ENCODE measurements around the gene FARS2. TPM values are rescaled to one million over a fixed set of nuclear protein-coding genes. Genes with fewer than 3 reads are reported as not detected.
A peak's percentile ranks its signal among the peaks of the same experiment; 100 is the strongest.

The FARS2 gene
- total RNA-seq, 2 experiments from 2014 or later = 18.4 to 20.0 TPM

DNA sequence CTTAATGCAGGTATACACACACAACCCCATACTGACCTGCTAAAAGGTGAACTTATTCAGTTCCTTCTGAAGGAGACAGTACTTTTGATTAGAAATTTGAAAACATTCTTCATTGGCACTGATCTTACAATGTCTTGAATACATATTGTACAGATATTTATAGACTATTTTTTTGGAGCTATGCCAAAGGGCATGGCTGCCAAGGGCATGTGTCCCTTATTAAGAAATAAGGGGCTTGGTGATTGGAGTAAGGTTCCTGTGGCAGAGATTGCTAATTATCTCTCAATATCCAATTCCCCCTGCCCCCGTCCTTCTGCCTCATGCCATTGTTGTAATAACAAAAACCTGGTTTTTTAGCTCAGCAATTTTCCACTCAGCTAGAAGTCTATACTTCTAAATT is 355.9 kb downstream of the FARS2 start:
- no peaks in the 10 kb centered on the region for H3K9me3 Mint-ChIP-seq
- no peak overlapping the region for H3K4me3 Mint-ChIP-seq
- no peak for DNase-seq
- H3K36me3 Mint-ChIP-seq = peaks cover 42% of the 10 kb centered on the region
- H3K27ac Mint-ChIP-seq = no peak overlapping the region
- no peaks in the 10 kb centered on the region for H3K27me3 Mint-ChIP-seq
- peaks cover 17% of the 10 kb centered on the region for H3K4me1 Mint-ChIP-seq

DNA sequence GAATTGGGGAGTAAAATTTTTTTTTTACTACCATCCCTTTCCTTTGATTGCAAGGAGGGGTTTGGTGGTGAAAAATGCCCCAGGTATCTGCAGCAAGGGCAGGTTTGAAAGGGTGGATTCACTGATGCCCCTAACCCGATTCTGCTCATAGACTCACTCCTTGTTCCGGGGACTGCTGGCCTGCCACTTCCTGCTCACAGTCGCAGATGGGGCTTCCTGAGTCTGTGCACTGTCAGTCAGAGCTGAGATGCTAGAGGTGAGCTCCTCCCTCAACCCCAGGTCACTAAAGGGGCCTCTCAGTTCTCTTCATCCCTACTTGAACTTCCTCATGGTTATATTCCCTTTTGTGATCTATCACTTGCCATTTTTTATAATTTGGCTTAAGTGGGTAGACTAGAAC is 357.9 kb downstream of the FARS2 start:
- Mint-ChIP-seq H3K27ac (peak overlapping the region; percentile 43), H3K4me3 (peak overlapping the region; percentile 29), H3K4me1 (peaks cover 17% of the 10 kb centered on the region), H3K27me3 (no peaks in the 10 kb centered on the region), H3K9me3 (no peaks in the 10 kb centered on the region), H3K36me3 (peaks cover 37% of the 10 kb centered on the region)
- peak; percentile 38 for DNase-seq

DNA sequence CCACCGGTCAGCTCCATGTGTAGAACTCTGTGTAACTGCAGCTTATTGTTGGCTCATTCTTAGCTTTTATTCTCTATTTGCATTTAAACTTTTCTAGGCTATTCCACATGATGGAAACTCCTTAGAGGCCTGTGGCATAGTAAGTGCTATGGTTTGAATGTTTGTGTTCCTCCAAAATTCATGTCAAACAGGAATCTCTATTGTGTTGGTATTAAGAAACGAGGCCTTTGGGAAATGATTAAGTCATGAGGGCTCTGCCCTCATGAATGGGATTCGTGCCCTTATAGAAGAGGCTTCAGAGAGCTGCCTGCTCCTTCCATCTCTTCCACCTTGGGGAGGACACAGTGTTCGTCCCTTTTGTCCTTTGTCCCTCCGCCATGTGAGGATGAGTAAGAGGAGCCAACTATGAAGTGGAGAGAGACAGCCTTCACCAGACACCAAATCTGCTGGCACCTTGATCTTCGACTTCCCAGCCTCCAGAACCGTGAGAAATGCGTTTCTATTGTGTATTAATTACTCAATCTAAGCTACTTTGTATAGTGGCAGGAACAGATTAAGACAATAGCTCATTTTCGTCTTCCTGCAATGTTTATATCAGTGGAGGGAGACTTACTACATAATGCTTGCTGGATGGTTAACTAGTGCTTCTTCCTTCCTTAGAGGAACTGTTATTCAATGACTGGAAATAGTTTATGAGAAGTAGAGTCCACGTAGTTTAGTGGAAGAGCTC is 361.1 kb downstream of the FARS2 start:
- DNase-seq = no peak
- Mint-ChIP-seq H3K27ac (no peak overlapping the region), H3K4me3 (no peak overlapping the region)

DNA sequence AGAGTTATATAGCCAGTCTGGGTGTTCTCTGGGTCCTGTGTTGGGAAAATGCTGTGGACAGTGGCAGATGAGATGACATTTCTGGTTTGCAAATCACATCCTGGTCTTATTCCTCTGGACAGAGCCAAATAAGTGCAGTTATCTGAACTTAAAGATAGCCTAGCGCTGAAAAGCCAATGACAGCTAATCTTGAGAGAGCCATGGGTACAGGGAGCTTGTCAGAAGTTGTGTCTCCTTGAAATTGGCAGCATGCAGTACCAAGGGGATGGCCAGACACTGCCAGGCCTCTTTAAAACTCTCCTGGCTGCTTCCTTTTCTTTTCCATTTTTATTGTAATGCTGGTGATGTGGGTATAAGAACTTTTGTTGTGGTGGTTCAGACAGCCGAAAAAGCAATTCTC is 362.5 kb downstream of the FARS2 start:
- DNase-seq = no peak
- peaks cover 43% of the 10 kb centered on the region for H3K4me1 Mint-ChIP-seq
- H3K9me3 Mint-ChIP-seq = no peaks in the 10 kb centered on the region
- H3K27me3 Mint-ChIP-seq = no peaks in the 10 kb centered on the region
- no peak overlapping the region for H3K27ac Mint-ChIP-seq
- no peak overlapping the region for H3K4me3 Mint-ChIP-seq
- H3K36me3 Mint-ChIP-seq = peaks cover 16% of the 10 kb centered on the region

More for the DNA sequence above, 361.1 kb downstream of the FARS2 start:
- no peaks in the 10 kb centered on the region for H3K27me3 Mint-ChIP-seq
- H3K9me3 Mint-ChIP-seq = no peaks in the 10 kb centered on the region
- peaks cover 39% of the 10 kb centered on the region for H3K4me1 Mint-ChIP-seq
- H3K36me3 Mint-ChIP-seq = peaks cover 17% of the 10 kb centered on the region

DNA sequence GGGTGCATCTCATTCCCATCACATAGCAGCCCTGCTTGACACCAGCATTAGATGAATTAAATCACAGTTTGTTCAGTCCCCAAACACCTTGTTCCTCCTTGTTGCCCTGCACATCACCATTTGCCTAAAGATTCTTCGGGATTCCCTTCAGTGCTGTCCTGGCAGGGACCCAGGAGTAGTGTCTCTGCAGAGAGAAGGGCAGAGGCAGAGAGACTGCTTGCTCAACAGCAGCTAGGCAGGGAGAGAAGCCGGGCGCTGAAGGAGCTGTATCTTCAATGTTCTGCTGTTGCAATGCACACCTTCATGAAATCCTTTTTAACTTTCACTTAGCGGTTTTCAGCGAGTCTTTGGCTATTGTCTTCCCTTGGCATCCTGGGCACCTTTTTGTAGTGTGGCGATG is 362.9 kb downstream of the FARS2 start:
- DNase-seq = no peak
- H3K27me3 Mint-ChIP-seq = no peaks in the 10 kb centered on the region
- no peak overlapping the region for H3K4me3 Mint-ChIP-seq
- H3K27ac Mint-ChIP-seq = no peak overlapping the region
- peaks cover 17% of the 10 kb centered on the region for H3K36me3 Mint-ChIP-seq
- H3K4me1 Mint-ChIP-seq = peaks cover 42% of the 10 kb centered on the region
- H3K9me3 Mint-ChIP-seq = no peaks in the 10 kb centered on the region

DNA sequence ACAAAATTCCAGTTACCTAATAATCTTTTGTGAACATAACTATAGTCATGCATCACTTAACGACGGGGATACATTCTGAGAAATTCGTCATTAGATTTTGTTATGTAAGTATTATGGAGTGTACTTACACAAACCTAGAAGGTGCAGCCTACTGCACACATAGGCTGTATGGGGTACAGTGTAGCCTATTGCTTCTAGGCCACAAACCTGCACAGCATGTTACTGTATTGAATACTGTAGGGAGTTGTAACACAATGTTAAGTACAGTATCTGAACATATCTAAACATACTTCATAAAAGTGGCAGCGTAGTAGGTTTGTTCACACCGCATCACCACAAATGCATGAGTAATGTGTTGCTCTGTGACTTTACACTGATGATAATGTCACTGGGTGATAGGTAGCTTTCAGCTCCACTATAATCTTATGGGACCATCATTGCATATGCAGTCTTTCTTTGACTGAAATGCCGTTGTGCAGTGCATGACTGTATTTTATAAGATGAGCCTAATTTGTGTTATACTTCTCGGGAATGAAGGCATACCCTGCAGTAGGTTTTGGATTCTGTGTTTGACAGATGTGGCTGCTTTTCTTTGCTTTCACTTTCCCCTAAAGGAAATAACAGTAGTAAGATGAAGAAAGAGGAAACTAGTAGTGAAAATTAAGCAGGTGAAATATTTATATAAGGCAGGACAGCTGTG is 365.6 kb downstream of the FARS2 start:
- H3K27ac Mint-ChIP-seq = peak overlapping the region; percentile 59

DNA sequence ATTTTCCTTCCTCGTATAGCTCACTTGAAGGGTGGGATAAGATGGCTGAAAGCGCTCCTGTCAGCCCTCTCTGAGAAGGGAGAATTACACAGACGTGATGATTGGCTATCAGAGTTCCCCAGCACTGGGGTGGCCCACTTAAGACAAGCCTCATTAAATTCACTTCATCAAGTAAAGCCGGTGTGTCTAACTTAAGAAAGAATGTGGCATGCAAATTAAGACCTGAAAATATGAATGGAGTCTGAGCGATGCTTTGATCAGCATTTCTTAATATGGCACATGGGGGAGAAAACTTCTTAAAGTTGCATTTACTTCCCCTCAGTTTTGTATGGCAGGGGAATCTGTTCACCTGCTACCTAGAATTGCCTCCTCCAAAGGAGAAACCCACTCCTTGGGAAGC is 369.3 kb downstream of the FARS2 start:
- Mint-ChIP-seq H3K9me3 (peaks cover 4% of the 10 kb centered on the region), H3K36me3 (peaks cover 22% of the 10 kb centered on the region), H3K27me3 (no peaks in the 10 kb centered on the region), H3K4me3 (no peak overlapping the region), H3K27ac (no peak overlapping the region), H3K4me1 (peaks cover 35% of the 10 kb centered on the region)
- DNase-seq = no peak

More for the DNA sequence above, 365.6 kb downstream of the FARS2 start:
- Mint-ChIP-seq H3K9me3 (no peaks in the 10 kb centered on the region), H3K4me1 (peaks cover 35% of the 10 kb centered on the region), H3K27me3 (no peaks in the 10 kb centered on the region), H3K36me3 (peaks cover 19% of the 10 kb centered on the region), H3K4me3 (no peak overlapping the region)
- peak; percentile 10 for DNase-seq

DNA sequence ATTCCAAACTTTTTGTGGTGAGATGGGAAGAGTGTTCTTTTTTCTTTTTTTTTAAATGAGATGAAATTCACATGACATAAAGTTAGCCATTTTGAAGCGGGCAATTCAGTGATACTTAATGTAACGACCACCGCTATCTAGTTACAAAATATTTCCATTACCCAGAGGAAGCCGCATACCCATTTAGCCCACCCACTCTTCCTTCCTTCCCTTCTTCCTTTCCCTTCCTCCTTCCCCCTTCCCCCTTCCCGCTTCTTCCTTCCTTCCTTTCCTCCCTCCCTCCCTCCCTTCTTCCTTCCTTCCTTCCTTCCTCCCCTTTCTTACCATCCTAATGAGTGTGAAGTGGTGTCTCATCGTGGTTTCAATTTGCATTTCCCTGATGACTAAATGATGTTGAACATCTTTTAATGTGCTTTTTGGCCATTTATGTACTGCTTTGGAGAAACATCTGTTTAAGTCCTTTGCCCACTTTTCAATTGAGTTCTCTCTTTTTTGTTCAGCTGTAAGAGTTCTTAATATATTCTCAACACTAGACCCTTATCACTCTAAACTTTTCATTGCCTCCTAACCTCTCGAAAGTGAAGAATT is 371.1 kb downstream of the FARS2 start:
- Mint-ChIP-seq H3K9me3 (peaks cover 4% of the 10 kb centered on the region), H3K4me1 (peaks cover 20% of the 10 kb centered on the region), H3K27me3 (no peaks in the 10 kb centered on the region), H3K27ac (no peak overlapping the region), H3K36me3 (peaks cover 22% of the 10 kb centered on the region), H3K4me3 (no peak overlapping the region)
- no peak for DNase-seq

DNA sequence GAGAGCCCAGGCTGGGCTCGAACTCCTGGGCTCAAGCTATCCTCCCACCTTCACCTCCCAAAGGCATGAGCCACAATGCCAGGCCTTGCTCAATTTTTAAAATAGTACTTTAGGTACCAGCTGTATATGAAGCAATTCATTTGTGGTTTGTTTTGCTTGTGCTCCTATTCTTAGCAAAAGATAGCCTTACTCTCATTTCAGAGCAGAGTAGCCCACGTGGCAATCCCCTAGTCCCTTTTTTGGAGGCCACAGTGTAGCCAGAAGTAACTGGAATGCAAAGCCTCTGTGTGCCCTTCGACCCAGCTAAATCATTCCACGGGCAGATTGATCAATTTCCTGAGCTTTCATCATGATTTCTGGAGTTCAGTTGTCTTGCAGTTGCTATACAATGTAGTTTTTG is 373.2 kb downstream of the FARS2 start:
- Mint-ChIP-seq H3K27ac (no peak overlapping the region), H3K4me3 (no peak overlapping the region), H3K27me3 (no peaks in the 10 kb centered on the region), H3K9me3 (peaks cover 4% of the 10 kb centered on the region), H3K4me1 (peaks cover 8% of the 10 kb centered on the region), H3K36me3 (peaks cover 13% of the 10 kb centered on the region)
- no peak for DNase-seq

DNA sequence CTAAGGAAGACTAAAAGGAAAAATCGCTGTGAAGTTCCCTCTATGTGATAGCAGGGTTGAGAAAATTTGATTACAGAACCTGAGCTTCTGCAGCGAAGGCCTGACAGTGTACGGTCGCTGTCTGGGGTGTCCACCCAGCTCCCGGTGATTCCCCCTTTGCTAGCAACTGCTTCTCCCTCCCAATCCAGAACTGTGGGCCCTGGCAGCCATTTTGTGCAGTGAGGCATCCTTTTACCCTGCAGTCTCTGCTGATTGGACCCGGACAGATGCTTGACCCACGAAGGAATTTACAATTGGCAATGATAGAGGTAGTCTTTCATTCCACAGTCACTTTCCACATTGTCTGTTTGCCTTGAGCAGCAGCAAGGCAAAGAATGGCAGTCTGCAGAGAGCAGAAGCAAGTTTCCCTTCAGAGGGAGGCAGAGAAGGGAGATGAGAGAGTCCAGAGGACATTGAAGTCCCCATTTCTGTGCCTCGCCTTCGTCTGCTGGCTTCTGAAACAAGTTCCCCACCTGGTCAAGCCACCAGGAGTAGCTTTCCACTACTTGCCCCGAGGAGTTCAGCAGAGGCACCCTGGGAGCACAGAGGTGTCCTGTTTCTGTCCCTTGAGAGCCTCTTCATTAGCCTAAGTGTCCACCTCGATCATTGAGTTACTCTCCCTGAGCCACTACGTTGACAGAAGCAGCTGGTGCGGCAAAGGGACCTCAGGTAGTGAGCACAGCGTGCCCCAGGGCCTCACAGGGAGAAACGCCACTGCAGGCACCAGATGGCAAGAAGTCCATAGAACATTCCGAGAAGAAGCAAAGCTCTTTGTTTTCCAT is 375.1 kb downstream of the FARS2 start:
- Mint-ChIP-seq H3K27me3 (no peaks in the 10 kb centered on the region), H3K9me3 (peaks cover 14% of the 10 kb centered on the region), H3K4me3 (no peak overlapping the region), H3K4me1 (peaks cover 8% of the 10 kb centered on the region), H3K27ac (no peak overlapping the region), H3K36me3 (peaks cover 18% of the 10 kb centered on the region)
- no peak for DNase-seq

DNA sequence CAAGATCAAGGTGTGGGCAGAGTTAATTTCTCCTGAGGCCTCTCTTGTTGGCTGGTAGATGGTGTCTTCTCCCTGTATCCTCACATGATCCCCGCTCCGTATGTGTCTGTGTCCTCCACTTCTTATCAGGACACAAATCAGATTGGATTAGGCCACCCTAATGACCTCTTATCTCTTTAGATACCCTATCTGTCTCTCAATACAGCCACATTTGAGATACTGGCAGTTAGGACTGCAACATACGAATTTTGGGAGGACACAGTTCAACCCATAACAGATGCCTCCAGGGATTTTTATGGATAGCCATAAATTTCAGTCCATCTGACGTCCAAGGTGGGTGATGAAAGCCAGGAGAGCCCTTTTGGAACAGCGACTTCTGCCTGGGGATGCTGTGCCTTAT is 376.4 kb downstream of the FARS2 start:
- H3K4me1 Mint-ChIP-seq = peaks cover 2% of the 10 kb centered on the region

DNA sequence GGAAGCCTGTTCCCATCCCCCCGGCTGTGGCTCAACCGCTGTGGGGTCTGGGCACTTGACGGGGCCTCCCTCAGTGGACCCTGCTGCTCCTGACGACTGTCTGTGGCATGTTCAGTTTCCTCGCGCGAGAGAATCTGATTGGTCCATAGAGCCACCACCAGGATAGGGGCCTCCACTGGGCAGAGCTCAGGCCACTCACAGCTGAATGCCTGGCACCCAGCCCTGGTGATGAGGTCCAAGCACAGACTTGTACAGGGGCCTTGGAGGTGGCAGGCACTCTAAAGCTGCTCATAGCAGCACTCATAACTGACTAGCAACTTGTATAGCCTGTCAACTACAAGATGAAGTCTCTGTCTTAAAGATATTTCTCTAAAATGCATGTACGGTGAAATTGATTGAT is 377.4 kb downstream of the FARS2 start:
- Mint-ChIP-seq H3K4me3 (no peak overlapping the region), H3K4me1 (no peaks in the 10 kb centered on the region), H3K27ac (no peak overlapping the region), H3K36me3 (peaks cover 15% of the 10 kb centered on the region), H3K27me3 (no peaks in the 10 kb centered on the region), H3K9me3 (peaks cover 9% of the 10 kb centered on the region)
- no peak for DNase-seq

More for the DNA sequence above, 376.4 kb downstream of the FARS2 start:
- Mint-ChIP-seq H3K27ac (no peak overlapping the region), H3K4me3 (no peak overlapping the region), H3K9me3 (peaks cover 12% of the 10 kb centered on the region), H3K27me3 (no peaks in the 10 kb centered on the region), H3K36me3 (peaks cover 13% of the 10 kb centered on the region)
- DNase-seq = no peak

DNA sequence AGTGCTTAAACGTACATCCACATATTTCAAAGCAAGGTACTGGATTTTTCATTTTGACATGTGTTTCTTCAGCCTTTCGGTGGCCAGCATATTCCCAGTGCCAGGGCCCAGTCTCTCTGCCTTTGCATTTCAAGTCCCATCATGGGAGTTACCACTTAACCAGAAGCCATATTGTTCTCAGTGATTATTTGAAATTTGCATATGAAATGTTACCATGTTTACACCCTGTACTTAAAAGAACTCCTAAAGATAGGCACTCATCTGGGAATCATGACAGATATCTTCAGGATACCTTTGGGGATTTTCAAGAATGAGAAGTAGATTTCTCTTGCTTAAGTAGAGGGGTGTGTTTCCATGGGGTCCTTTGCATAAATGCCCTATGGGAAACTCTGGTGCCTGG is 377.9 kb downstream of the FARS2 start:
- Mint-ChIP-seq H3K4me1 (no peaks in the 10 kb centered on the region), H3K27me3 (no peaks in the 10 kb centered on the region), H3K4me3 (no peak overlapping the region), H3K27ac (no peak overlapping the region), H3K36me3 (peaks cover 15% of the 10 kb centered on the region), H3K9me3 (peaks cover 9% of the 10 kb centered on the region)
- no peak for DNase-seq

DNA sequence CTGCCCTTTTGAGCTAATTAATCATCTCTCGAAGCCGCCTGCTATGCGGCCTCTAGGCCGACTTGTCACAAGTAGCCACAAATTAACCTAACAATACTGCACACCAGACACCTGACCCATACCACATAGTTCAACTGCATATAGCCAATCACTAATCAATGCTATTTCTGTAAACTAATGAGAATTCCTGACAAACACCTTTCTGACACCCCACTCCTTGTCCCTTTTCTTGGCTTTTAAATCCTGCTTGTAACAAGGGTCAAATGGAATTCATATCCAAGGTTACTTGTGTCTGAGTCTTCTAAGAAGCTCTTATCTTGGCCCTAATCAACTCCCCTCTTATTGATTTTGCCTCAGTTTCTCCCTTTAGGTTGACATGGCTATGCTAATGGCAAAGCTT is 379.3 kb downstream of the FARS2 start:
- peaks cover 9% of the 10 kb centered on the region for H3K9me3 Mint-ChIP-seq
- no peak for DNase-seq
- peaks cover 15% of the 10 kb centered on the region for H3K36me3 Mint-ChIP-seq
- no peak overlapping the region for H3K4me3 Mint-ChIP-seq
- H3K27ac Mint-ChIP-seq = no peak overlapping the region
- no peaks in the 10 kb centered on the region for H3K4me1 Mint-ChIP-seq
- no peaks in the 10 kb centered on the region for H3K27me3 Mint-ChIP-seq

Data from activated naive CD8-positive, alpha-beta T cell treated with anti-CD3 and anti-CD28 coated beads for 36 hours (primary cell).